Stimulated activated CD4-positive, alpha-beta T cell treated with anti-CD3 and anti-CD28 coated beads, Interleukin-15, amount 100 ng/mL, for 48 hours (primary cell): Measurements from ENCODE around the gene MICOS13.

Experiments used
- DNase-seq, 2 donors: peaks; one replicate each; pipeline ENCODE4 v3.0.0-alpha.2; 2020; ENCODE audit warnings: low read depth in 2 of 2

The MICOS13 gene

GRCh38 chr19:5628919-5629481 lies 51.3 kb downstream of the MICOS13 start:
- no peak for DNase-seq

- no peak for DNase-seq
Measured at GRCh38 chr19:5628461-5628860, 51.9 kb downstream of the MICOS13 start.
